GM21576 (cell line): ENCODE measurements around the gene OR4K5.
"Not testable (repeated sequence)": the region's sequence is repeated elsewhere in the genome, so short reads cannot be mapped to it uniquely, and the experiment has no call there.

ENCODE experiments used
- ATAC-seq: cut with Tn5 transposase; IDR thresholded peaks from one replicate; pipeline ENCODE4 v1.9.1; 2021; ENCODE audit warnings: mild to moderate bottlenecking, moderate library complexity; ENCODE audit not compliant: unreplicated experiment

Gene OR4K5

GRCh38 chr14:19920021-19920657 is at the start of gene OR4K5:
TSS of gene OR4K5 (plus strand) at chr14:19920607. CDS start at chr14:19920607, 0 bp downstream.
- ATAC-seq, result no peak

DNA sequence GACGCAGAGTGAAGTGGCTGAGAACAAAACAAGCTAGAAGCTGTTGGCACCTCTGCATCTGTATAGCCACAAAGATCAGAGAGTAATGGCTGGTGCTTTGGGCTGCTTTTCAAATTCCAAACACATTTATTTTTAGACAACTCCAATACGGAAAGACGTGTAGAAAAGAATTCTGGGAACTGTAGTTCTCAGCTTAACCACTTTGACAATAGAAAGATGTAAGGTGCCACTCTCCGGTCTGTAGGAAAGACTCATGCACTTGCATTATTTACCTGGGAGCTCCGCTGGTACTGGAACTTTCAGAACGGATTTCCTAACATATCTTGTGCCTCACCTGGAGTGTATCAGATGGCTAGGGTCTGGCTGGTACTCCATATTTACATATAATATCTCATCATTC is 47.2 kb upstream of the OR4K5 start:
- no peak for ATAC-seq

- ATAC-seq, result no peak
These were observed 45.6 kb upstream of the OR4K5 start, which contains the start of gene OR4K2 for GRCh38 chr14:19874842-19875241. TSS of gene OR4K2 (plus strand) at chr14:19875142. CDS start at chr14:19876268, 1,126 bp downstream.

DNA sequence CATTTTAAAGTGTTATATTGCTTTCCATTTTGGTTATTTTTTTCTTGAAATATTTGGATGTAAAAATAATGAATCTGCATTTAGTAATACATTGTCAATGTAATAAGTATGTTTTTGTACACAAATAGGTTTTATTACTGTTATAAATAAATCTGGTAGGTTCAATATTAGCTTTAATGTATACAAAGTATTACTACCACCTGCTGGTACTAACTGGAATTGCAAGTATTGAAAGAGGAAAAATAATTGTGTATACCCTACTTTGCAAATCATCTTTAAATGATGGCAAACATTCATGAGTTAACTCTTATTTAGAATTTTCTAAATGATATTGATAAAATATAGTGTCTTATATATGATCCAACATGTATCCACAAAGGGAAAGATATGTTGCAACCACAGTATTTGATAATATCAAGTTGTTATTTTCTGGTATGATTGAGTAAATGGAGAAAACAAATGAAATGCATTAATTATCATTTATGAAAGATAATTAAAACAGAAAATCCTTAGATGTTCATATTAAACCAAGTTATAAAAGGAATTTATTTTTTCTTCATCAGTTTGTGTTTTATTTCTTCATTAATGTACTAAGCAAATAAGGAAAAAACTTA is 42.3 kb upstream of the OR4K5 start:
- ATAC-seq, result no peak

DNA sequence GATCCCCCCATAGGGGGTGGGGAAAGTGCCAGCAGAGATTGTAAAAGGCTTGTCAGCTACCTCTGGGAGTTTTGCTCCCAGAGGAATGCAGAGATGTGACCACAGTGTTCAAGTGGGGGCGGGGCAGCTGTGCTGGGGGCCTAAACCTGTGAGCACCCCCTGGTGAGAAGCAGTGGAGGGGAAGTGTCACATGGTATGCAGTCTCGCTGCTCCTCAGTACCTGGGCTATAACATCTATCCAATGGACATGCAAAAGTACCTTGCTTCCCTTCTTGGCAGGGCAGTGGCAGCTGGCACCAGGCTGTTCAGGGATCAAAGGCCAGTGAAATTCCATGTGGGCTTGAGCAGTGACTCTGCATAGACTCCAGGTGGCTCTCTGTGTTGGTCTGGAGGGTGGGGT is 25.1 kb upstream of the OR4K5 start:
- no peak for ATAC-seq

- ATAC-seq, result no peak
These were observed 19.4 kb upstream of the OR4K5 start for GRCh38 chr14:19900999-19901398.

DNA sequence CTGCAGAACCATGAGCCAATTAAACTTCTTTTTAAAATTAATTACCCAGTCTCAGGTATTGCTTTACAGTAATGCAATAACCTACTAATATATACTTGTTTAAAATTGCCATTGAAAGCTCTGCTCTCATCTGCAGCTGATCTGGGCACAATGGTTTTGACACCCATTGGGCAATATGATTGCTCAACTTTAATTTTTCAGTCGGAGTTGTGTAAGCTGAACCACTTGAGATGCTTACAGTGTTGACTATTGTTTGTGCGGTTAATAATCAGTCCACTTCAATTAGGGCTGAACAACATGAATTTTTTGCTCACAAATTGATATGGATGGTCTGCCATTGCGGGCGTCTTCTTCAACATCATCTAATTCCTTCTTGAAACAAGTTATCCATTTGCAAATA is 18.0 kb upstream of the OR4K5 start:
- no peak for ATAC-seq

GRCh38 chr14:19906665-19907064 is 13.7 kb upstream of the OR4K5 start:
- ATAC-seq, result no peak

- ATAC-seq, result no peak
These were observed 9.3 kb upstream of the OR4K5 start for GRCh38 chr14:19911114-19911513.

DNA sequence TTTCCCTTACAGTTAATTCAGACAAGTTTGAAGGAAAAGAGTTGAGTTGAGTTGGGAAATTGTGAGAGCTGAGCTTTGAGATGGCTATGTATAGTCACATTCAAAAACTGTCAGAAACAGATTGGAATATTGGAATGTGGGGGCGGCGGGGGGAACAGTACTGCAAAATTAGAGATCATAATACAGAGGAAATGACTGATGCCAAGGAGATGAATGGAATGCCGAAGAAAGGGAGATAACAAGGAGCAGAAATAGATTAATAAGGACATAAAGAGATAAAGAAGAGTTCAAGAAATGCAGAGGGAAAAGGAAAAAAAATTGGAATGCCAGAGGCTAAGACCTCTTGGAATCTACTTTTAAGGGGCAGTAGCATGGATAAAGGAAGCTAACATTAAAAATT is 3.2 kb upstream of the OR4K5 start:
- no peak for ATAC-seq

- ATAC-seq, result no peak
These were observed 2.4 kb upstream of the OR4K5 start for GRCh38 chr14:19917955-19918518.

DNA sequence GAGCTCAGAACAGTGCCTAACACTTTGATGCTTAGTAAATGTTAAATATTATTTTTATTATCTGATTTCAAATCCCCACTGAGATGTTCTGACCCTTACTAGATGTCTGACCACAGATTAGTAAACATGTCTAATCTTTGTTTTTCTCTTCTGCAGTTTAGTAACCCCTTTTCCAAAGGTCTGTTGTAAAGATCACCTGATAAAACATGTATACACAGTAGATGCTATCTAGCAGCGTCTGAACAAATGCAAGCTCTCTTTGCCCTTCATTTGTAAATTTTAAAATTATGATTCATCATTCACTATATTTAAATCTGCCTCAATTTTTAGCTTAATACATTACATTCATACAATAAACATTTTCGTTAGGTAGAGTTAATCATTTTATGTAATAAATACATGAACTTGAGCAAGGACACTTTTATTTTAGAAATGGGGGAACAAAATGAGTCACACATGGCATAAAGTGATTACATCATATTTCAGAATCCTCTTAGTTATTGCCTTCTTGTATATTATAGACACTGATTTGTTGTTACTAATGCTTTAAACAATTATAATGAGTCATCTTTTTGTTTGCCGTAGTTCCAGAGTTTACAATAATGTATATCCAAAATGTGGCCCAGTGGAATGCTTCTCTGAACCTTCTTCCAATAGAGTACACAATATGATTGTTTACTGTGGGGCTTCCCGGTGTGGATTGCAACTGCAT is 1.7 kb upstream of the OR4K5 start:
- no peak for ATAC-seq

DNA sequence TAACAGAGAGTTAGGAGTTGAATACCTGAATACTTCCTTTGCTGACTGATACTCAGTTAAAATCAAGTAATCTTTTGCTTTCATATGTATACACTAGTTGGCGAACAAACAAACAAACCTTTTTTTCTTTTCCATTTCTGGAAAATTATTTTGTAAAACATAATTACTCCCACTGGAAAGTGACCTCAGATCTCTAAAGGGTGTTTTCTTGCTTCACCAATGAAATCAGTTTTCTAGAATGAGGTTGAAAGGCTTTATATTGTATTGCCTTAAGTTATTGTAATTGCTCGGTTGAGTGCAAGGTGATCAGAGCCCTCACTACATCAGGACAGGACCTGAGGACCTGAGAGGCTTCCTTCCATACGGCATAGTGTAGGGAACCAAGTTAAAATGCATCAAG is 10.2 kb downstream of the OR4K5 start, which contains the start of gene OR4K1:
Gene OR4K1 (plus strand): TSS at position 301 of the 400 bp plus-strand sequence. CDS start 4,750 bp downstream, outside the sequence.
- no peak for ATAC-seq

GRCh38 chr14:19941668-19942067 is 21.3 kb downstream of the OR4K5 start:
- no peak for ATAC-seq

- ATAC-seq, result no peak
These were observed 27.1 kb downstream of the OR4K5 start for GRCh38 chr14:19947413-19948090.

DNA sequence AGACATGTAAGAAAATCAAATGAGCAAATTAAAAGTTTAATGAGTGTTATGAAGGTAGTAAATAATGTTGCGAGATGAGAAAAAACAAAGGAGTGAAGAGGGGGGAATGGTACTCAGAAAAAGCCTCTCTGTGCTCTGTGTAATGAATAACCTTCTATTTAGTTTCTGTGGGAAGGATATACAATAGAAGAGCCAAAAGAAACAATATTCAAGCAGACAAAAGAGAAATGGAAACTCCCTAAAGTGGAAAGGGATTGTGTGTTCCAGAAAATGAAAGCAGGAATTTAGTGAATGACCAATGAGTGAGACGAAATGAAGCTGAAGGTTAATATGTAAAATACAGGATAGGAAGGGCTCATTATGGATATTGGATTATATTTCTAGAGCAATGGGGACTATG is 28.8 kb downstream of the OR4K5 start:
- ATAC-seq, result no peak

- not testable (repeated sequence) for ATAC-seq
These were observed 49.3 kb downstream of the OR4K5 start for GRCh38 chr14:19969735-19970134.
